Endothelial cell of umbilical vein (primary cell): ENCODE measurements around the gene IL6R.

Experiments used
- CTCF ChIP-seq, 2 donors: IDR thresholded peaks; 1 replicate in 1 of 2; 2 replicates in 1 of 2; pipeline ENCODE4 v1.5.1; 2011; ENCODE audit warnings: low read length in 2 of 2, mild to moderate bottlenecking in 2 of 2, moderate library complexity in 2 of 2, control low read depth in 1 of 2, inconsistent platforms in 1 of 2, low read depth in 1 of 2; ENCODE audit not compliant: insufficient read depth in 1 of 2; ENCODE audit errors: extremely low read depth in 1 of 2
- EZH2 ChIP-seq: IDR thresholded peaks from 2 replicates; pipeline ENCODE4 v1.6.1; 2012; ENCODE audit warnings: borderline replicate concordance, low read depth, mild to moderate bottlenecking, moderate library complexity, low read length, inconsistent platforms; ENCODE audit not compliant: severe bottlenecking
- GATA2 ChIP-seq: IDR thresholded peaks from 2 replicates; pipeline ENCODE4 v1.7.0; 2011; ENCODE audit warnings: low read depth, mild to moderate bottlenecking, moderate library complexity, mixed read lengths, low read length; ENCODE audit not compliant: insufficient read length, insufficient read depth
- MAX ChIP-seq: IDR thresholded peaks from 2 replicates; pipeline ENCODE4 v1.6.1; 2011; ENCODE audit not compliant: insufficient read depth, insufficient read length
- POLR2A ChIP-seq: IDR thresholded peaks from 2 replicates; pipeline ENCODE4 v1.6.1; 2012; ENCODE audit warnings: low read depth, mild to moderate bottlenecking, control low read depth, low read length

- TF ChIP-seq POLR2A (no peak), MAX (no peak), CTCF (IDR thresholded peaks at IDR 0.05; ENCODE audit: extremely low read depth in 1 of 2, insufficient read depth in 1 of 2, low read depth in 1 of 2, low read length in 2 of 2) (no peak), GATA2 (no peak), EZH2 (no peak)
These were observed 35.1 kb downstream of the IL6R start for GRCh38 chr1:154440036-154440804.
